ENCODE measurements around the gene MORN1.

- TF ChIP-seq CTCF (IDR thresholded peaks at IDR 0.05): no peak
- no peak for TF ChIP-seq PBX3 (IDR thresholded peaks at IDR 0.05)
- no peak for TF ChIP-seq RFX5 (IDR thresholded peaks at IDR 0.05; ENCODE audit: low read length)
- no peak for TF ChIP-seq YY1 (IDR thresholded peaks at IDR 0.05; ENCODE audit: low read depth)
- no peak for TF ChIP-seq NRF1 (IDR thresholded peaks at IDR 0.05; ENCODE audit: low read depth, low read length)
- TF ChIP-seq CHD2 (IDR thresholded peaks at IDR 0.05; ENCODE audit: low read length, partially characterized antibody): no peak
- TF ChIP-seq EP300 (IDR thresholded peaks at IDR 0.05; ENCODE audit: borderline replicate concordance in 1 of 2, low read depth in 1 of 2, low read length in 1 of 2): no peak
- no peak for TF ChIP-seq TAF1 (IDR thresholded peaks at IDR 0.05; ENCODE audit: borderline replicate concordance, low read depth, low read length)
- no peak for TF ChIP-seq NFIC (IDR thresholded peaks at IDR 0.05; ENCODE audit: borderline replicate concordance)
- TF ChIP-seq TCF12 (IDR thresholded peaks at IDR 0.05): no peak
- TF ChIP-seq MXI1 (IDR thresholded peaks at IDR 0.05; ENCODE audit: low read depth, low read length): no peak
- no peak for TF ChIP-seq SIN3A (IDR thresholded peaks at IDR 0.05; ENCODE audit: borderline replicate concordance, low read depth, low read length)
Observed at GRCh38 chr1:2345297-2346075, 45.9 kb downstream of the MORN1 start.

Measured in SK-N-SH (cell line).